Sigmoid colon (tissue), 4 donors: Measurements from ENCODE around the gene GORASP1.

Experiments used
- EP300 ChIP-seq, 4 donors: sonication (generic); formaldehyde crosslinking; IDR thresholded peaks; one replicate each; pipeline ENCODE4 v1.6.1; 2017; ENCODE audit warnings: antibody characterized with exemption in 4 of 4
- POLR2A ChIP-seq, 2 donors: fragments of 450-650 bp; IDR thresholded peaks; one replicate each; pipeline ENCODE4 v1.6.1; 2016; ENCODE audit warnings: antibody characterized with exemption in 2 of 2, mild to moderate bottlenecking in 2 of 2, moderate library complexity in 2 of 2
- POLR2AphosphoS5 ChIP-seq, 4 donors: sonication (generic); formaldehyde crosslinking; IDR thresholded peaks; one replicate each; pipeline ENCODE4 v1.6.1; 2017; ENCODE audit warnings: antibody characterized with exemption in 4 of 4
- TF ChIP-seq, protein P1 (sequence below), 4 experiments: fragments of 450-650 bp in 3 of 4; fragments of 200-600 bp in 1 of 4; IDR thresholded peaks; one replicate each; pipeline ENCODE4 v1.5.1; 2016 to 2019; ENCODE audit warnings: antibody characterized with exemption in 4 of 4, mild to moderate bottlenecking in 3 of 4, moderate library complexity in 2 of 4

DNA sequence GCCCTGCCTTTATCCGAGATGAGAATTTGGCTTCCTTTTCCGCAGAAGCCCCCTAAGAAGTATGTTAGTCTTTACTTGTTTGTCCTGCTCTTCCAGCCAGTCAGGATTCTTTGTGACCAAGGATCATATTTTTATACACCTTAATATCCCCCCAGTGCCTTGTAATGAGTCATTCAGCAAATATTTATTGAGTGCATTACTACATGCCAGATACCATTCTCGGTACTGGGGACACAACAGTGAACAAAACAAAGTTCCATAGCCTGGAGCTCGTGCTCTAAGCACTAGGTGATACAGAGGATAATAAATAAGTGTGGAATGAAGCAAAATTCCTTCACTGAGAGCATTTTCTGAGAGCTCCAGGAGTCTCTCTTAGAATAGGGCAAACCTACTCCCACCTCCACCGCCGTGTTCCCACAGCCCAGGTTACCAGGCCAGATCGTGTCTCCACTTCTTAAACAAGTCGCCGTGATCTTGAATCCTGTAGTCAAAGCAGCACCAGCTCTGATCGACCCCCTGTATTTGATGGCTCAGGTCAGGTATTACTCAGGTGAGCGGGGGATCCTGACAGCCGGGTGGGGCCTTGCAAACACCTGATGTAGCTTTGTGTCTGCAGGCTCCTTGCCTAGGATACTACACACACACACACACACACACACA lies 18.5 kb upstream of the GORASP1 start:
- TF ChIP-seq, protein P1, sequence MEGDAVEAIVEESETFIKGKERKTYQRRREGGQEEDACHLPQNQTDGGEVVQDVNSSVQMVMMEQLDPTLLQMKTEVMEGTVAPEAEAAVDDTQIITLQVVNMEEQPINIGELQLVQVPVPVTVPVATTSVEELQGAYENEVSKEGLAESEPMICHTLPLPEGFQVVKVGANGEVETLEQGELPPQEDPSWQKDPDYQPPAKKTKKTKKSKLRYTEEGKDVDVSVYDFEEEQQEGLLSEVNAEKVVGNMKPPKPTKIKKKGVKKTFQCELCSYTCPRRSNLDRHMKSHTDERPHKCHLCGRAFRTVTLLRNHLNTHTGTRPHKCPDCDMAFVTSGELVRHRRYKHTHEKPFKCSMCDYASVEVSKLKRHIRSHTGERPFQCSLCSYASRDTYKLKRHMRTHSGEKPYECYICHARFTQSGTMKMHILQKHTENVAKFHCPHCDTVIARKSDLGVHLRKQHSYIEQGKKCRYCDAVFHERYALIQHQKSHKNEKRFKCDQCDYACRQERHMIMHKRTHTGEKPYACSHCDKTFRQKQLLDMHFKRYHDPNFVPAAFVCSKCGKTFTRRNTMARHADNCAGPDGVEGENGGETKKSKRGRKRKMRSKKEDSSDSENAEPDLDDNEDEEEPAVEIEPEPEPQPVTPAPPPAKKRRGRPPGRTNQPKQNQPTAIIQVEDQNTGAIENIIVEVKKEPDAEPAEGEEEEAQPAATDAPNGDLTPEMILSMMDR (IDR thresholded peaks at IDR 0.05) = no peak
- no peak for TF ChIP-seq POLR2A (IDR thresholded peaks at IDR 0.05)
- TF ChIP-seq POLR2AphosphoS5 (IDR thresholded peaks at IDR 0.05) = no peak
- no peak for TF ChIP-seq EP300 (IDR thresholded peaks at IDR 0.05)
